Activated CD8-positive, alpha-beta memory T cell treated with anti-CD3 and anti-CD28 coated beads, Interleukin-2, amount 50 U/mL, for 4 hours (primary cell): Measurements from ENCODE around the gene DIS3L2.
"Not testable (repeated sequence)": the region's sequence is repeated elsewhere in the genome, so short reads cannot be mapped to it uniquely, and the experiment has no call there.

Experiments
- DNase-seq: peaks from one replicate; pipeline ENCODE4 v3.0.0-alpha.2; 2020

DIS3L2 gene

DNA sequence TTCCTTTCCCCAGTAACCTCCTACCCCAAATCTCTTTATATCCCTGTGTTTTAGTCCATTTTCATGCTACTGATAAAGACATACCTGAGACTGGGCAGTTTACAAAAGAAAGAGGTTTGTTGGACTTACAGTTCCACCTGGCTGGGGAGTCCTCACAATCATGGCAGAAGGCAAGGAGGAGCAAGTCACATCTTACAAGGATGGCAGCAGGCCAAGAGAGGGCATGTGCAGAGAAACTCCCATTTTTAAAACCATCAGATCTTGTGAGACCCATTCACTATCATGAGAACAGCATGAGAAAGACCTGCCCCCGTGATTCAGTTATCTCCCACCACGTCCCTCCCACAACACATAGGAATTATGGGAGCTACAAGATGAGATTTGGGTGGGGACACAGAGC is 352.1 kb downstream of the DIS3L2 start:
- DNase-seq: not testable (repeated sequence)

DNA sequence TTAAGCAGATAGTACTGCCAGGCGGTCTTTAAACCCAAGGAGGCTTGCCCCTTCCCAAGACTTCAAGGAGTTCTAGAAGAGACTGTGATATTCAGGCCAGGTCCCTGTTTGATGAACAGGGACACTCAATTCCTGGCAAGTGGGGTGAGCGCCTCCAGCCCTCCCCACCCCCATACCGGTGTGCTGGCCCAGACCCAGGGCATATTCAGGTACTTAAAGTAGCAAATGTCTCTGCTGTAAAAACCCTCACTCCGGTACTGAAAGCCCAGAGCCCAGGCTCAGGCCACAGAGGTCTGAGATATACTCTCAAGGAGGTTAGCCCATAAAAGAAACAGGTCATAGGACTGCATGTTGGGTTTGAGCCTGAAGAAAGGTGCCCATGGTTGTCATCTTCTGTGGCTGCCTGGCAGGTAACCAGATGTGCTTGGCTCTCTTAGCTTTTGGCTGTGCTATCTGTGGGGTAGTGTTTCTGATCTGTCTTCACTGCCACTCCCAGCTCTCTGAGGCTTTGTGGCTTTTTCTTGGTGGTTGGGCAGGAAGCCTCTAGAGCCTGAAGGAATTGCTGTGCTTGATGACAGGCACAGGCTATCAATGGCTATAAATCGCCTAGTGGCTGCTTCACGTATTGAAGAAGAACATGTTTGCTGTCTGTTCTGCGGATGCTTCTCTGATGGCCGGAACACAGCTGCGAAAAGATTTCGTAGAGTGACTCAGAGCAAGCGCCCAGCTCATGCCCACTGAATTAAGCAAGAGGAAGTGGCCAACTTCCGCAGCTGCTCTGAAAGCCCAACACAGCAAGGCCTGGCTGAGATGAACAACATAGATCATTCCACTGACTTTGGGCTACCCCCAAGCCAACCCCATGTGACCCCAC is 353.8 kb downstream of the DIS3L2 start:
- DNase-seq: peak; percentile 61

DNA sequence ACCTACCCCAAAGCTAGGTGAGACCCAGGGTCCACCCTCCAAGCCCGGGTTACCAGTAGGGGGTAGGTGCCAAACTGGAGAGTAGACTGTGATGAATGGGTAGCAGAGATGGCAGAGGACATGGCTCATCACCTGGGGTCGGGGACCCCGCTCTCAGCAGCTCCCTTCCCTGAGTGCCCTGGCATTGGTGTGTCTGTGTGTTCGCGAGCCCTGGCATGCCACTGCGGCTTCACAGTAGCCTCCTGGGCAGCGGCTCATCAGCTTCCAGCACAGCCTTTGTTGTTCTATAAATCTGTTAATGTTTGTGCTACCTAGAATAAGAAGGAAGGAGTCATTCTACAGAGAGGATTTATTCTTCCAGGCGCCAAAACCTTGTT is 354.4 kb downstream of the DIS3L2 start:
- DNase-seq: no peak

DNA sequence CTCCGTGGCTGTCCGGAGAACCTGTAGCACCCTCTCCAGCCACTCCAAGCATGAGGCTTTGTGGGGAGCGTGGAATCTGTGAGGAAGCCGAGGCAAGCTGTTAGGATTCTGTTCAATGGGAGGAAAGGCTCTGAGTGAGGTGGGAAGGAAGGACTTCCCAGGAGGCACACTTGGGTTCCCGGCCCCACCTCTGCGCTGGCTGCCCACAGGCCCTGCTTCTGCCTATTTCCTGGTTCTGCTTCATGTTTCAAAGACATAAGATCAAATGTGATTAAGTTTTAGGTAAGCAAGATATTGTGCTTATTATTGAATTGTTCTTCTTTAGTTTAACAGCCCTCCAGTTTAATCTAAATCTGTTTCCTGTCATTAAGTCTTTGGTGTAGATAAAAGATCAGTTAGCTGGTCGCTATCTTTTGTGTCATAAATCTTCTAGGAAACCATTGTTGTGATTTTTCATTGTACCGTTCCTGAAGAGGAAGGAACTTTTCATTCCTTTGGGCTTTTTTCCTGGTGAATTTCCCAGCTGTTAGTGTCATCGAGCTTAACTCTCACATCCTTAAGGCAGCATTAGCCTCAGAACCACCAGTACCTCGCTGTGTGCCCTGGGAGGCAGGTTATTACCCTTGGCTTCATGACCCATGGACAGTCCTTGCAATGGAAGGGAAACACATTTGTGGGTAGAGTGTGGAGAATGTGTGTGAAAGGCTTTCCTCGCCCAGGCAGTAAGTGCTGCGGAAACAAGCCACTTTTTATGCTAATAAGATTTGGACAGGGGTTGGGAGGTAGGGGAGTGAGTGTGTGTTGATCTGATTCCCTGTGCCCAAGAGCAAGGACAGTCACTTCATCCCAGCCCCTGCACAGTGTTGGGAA is 355.2 kb downstream of the DIS3L2 start:
- no peak for DNase-seq

DNA sequence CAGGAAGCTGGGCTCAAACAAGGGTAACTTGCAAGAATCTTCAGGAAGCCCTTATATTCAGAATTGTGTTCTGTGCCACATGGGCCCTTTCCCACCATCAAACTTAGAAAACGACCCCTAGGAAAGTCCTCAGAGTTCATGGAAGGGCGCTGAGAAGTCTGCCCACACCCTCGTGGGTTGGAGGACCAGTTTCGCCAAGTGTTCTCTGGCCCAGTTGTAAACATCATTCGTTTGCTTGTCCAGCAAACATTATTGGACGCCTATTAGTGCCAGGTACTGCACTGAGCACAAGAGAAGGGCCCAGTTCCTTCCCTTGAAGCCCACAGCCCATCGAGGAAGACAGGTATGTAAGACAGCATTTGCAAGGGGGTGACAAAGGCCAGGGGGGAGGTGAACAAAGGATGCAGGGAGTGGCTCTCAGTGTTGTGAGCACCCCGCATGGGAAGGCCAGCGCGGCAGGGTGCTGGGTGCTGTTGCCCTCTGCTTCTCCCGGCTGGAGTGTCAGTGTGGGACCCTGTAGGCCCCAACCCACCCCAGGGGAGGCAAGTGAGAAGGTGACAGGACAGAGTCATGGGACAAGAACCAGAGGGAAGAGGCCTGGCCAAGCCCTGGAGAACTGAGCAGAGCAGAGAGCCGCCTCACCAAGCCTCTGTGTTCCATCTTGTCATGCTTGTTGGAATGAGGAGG is 356.8 kb downstream of the DIS3L2 start:
- no peak for DNase-seq

DNA sequence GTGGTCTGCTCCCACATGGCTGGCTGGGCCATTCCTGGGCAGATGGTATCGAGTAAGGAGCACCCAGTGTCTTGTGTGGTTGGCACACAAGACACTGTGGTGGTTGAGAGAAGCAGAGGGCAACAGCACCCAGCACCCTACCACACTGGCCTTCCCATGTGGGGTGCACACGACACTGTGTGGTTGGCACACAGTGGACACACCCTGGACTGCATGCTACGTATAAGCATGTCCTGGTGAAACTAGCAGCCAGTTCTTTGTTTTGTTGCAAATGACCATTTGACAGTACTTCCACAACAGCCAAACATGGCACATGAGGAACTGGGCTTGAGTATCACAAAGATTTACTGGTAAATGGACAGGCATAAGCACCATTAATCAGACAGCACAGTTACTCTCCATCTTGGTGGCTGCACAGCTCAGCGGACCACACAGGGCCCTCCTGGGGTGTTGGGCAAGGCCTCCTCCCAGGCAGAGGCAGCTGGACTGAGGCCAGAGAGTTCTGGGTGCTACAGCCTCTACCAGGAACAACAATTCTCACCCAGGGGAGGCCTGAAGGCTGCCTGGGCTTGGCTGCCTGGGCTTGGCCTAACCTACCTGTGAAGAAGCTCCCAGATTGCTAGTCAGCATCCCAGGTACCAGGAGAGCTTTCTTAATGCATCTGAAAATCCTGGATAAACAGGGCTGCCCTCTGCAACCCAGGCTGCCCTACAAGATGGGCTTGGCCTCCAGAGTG is 357.7 kb downstream of the DIS3L2 start:
- no peak for DNase-seq

DNA sequence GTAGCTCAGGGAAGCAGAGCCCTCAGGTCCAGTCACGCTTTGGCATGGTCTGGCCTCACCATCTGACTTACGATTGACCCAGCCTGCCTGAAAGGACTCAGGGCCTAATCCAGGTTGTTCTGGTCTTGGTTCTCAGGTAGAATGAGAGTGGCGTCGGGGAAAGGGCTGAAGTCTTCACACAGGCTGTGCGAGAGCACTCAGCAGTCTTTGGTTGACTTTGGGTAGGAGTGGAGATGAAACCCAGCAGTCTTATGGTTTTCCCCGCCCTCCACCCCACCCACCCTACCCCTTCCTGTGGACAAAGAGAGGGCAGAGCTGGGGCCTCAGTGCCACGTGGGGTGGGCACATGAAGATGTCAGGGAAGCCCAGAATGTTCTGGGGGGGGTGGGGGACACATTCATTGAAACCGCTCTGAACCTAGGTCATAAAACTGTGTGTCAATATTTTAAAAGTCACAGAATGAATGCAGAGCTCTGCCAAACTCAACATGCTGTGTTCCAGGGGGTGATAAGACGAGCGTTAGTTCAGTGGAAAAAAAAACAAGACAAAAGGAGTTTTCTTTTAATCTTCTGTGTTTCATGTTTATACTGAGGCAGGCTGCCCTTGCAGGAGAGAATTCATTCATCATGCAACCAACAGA is 358.4 kb downstream of the DIS3L2 start:
- no peak for DNase-seq

DNA sequence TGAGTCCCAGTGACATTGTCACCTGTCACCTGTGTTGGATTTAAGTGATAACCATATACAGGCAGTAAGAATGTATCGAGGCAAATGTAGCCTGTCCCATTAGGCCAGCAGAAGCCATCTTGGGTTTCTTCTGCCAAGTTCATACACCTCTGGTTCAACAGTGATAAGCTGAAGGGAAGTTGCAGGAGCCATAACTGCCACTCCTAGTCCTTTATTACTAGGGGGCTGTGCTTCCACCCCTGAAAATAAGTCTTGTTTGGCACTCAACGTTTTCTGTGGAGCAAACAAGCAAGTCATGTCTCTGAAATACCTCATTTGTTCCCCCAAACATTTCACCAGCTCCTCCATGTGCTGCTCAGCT is 358.9 kb downstream of the DIS3L2 start:
- no peak for DNase-seq

DNA sequence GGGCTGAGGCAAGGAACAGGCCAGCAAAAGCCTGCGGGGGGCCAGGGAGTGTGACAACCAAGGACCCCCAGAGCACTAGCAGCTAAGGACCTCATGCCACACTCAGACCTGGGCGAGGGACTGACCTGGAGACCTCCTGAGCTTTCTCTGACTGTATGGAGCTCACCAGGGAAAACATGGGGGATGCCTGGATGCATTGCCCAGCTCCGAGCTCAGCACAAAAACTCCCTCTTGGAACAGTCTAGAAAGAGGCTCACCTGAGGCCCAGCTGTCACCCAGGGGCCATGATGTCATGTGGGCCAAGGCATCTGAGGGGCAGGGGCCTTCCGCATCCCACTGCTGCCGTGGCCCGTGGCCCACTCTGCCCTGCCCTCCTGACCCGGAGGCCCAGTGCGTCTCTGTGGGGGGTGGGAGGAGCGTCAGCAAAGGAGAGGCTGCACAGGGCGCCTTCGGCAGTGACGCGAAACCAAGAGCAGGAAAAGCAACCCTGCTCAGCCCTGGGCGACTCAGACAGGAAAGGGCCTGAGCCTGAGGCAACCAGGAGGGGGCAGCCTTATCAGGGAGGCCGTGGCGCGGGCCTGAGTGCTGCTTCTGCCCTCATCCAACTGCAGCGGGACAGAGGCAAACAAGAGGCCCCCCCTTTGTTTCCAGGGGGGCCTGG is 359.8 kb downstream of the DIS3L2 start:
- DNase-seq: no peak

DNA sequence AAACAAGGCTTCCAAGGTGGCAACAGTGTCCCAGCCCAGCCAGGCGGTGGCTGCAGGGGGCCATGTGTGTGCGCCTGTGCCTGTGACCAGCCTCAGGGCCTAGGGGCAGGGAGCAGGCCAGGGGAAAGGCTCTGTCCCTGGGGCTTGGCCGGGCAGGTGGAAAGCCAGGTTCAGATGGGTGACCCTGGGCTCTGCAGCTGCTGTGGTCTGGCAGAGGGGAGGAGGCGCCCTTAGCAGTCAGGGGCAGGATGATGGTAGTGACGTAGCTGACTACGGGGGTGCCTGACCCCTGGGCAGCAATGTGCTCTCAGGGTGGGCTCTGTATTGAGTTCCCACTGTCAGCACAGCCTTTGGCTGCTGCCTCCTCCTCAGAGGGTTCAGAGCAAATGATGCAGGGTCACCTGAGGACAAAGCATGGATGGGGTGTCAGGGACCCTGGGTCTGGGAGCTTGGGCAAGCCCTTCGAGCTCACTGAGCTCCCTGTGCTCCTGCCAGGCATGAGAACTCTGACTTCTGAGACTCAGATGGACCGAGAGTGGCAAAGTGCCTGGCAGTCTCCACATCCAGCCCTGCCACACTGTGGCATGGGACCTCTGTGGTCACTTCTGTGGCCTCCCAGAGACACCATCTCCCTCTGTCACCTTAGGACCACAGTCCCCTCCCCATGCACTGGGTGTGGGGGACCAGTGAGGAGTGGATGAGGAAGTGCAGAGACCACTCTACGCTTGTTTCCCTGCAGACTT is 360.5 kb downstream of the DIS3L2 start:
- DNase-seq: no peak

DNA sequence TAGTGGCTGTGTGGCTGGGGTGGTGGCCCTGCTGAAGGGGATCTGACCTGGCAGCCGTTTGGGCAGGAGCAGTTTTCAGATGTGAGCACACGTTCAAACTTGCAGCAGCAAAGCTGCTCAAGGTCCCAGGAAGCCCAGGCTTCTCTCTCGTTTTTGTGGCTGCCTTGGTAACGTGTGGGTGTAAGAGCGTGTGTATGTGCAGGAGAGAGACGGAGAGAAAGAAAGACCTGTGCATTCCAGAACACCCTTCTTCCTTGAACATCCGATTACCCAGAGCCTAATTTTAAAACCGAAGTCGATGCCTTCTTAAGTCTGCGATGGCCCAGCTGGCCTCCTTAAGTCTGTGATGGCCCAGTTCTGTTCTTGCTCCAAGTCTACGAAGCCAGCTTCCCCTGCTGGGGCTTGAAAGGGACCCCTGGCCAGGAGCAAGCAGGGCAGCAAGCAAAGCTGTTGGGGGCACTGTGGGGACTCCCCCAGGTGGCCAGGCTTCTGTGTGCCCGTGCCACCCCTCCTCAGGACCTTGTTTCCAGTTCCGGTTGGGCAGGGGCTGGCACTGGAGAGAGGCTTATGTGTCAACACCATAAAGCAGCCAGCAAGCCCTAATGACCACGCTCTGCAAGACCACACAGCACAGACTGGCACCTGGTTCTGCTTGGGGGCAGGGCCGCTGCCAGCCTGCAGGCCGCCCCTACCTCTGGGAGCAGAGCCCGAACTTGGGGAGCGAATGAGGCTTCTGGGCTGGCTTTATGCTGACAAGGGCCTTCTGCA is 361.2 kb downstream of the DIS3L2 start:
- no peak for DNase-seq

DNA sequence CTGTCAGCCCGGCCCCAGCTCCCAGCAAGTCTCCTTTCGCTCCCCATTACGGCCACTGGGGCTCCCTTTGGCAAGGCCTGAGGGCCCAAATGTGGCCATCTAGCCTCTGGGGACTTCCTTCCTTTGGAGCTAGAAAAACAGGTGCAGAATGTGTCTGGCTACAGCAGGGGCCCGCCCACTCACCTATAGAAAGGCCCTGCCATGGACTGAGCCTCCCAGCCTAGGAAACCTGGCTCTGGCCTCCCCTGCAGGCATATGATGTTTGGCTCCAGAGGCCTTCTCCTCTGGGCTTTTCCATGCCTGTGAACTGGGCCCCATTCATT is 361.8 kb downstream of the DIS3L2 start:
- no peak for DNase-seq

DNA sequence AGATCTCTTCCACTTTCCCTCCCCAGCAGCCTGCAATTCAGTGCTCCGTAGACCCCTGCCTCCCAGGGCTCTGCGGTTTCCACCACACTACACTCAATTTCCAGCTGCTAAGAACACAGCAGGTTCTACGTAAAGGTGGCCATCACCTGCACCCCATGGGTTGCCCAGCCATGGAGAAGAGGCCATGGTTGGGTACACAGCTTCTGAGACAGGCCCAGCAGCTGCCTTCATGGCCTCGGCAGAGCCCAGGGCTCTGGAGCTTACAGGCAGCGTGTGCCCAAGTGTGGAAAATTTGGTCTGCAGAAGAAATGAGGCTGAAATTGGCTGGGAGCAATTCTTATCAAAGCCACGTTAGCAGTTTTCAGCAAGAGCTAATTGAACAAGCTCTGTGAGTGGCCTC is 362.5 kb downstream of the DIS3L2 start:
- DNase-seq: not testable (repeated sequence)

DNA sequence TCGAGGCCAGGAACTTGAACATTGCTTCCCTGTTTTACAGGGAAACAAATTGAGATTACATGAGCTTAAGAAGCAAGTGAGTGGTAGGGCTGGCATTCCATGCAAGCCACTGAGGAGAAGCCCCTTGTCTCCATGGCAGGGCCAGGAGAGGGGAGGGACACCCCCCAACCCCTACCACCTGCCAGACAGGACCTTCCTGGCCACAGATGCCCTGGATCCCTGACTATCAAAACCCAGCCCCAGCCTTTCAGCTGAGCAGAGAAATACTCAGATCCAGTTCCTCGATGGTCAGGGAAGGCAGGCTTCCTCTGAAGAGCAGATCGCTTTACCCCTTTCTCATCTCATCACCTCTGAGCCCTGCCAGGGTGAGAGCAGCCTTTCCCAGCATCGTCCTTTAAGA is 363.3 kb downstream of the DIS3L2 start:
- DNase-seq: no peak

DNA sequence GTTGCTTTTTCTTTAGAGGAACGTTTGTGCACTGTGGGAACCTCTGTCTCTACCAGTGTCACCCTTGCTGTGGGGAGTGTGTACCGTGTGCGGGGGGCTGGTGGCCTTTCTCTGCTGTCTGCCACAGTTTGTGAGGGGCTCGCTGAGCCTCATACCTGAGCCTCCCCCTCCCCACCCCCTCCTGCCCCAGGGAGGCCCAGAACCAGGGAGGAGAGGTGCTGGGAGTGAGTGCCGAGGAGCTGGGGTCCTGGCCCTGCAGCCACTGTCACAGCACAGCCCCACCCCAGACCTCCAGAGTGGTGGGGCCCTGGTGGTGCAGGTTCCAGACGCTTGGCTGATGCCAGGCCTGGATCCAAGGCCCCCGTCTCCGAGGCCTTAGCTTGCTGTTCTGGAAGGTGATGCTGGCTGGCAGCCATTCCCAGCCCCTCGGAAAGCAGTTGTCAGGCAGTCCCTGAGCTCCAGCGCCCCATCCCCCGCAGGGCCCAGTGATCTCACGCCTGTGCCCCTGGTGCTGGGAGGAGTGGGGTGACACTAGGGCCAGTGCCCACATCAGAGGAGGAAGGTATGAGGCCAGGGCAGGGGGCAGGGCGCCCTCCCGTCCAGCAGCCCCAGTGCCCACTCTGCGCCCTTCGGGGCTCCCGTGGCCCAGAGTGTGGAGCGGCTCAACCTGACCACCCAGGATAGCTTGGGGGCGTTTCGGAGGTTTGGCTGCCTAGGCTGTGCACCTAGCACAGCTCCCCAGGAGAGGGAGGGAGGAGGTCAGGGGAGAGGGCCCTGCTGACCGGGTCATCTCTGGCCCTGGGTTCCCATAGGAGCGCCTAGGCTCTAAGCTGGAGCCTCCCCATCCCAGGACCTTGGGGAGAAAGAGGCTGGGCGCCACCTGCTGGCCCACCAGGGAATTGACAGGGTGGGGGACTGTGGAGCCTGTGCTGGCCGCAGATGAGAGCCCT is 364.1 kb downstream of the DIS3L2 start:
- DNase-seq: peak; percentile 58

DNA sequence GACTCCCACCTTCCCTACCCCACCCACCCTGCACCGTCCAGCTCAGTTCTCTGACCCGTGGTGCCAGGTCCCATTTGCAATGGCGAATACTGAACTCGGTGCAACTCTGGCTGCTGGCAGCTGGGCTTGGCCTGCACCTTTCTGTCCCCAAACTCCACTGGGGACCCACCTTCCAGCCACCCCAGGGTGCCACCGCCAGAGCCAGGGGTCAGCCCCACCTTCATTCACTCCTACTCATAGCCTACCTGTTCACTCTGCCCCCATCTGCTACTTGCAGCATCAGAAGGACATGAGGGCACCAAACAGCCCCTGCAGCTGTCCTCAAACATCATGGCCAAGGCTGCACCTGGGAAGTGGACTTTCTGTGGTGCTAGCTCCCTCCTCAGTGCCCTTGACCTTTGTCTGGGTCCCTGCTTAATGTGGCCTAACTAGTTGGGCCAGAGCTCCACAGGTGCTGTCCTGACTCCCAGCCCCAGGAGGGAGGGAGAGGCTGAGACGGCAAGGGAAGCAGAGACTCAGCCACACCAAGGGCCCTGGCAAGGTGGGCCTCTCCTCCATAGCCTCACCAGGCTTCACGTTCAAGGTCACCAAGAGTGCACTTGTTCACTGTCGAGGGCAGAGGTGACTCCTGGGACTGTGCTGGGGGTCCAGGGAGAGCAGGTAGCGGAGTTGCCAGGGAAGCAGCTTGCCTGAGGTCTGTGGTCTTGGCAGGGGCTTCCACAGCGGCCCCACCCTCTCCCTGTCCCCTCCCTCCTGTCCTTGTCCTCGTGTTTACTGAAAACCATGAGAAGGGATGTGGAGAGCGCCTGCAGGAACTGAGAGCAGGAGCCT is 365.0 kb downstream of the DIS3L2 start:
- not testable (repeated sequence) for DNase-seq

DNA sequence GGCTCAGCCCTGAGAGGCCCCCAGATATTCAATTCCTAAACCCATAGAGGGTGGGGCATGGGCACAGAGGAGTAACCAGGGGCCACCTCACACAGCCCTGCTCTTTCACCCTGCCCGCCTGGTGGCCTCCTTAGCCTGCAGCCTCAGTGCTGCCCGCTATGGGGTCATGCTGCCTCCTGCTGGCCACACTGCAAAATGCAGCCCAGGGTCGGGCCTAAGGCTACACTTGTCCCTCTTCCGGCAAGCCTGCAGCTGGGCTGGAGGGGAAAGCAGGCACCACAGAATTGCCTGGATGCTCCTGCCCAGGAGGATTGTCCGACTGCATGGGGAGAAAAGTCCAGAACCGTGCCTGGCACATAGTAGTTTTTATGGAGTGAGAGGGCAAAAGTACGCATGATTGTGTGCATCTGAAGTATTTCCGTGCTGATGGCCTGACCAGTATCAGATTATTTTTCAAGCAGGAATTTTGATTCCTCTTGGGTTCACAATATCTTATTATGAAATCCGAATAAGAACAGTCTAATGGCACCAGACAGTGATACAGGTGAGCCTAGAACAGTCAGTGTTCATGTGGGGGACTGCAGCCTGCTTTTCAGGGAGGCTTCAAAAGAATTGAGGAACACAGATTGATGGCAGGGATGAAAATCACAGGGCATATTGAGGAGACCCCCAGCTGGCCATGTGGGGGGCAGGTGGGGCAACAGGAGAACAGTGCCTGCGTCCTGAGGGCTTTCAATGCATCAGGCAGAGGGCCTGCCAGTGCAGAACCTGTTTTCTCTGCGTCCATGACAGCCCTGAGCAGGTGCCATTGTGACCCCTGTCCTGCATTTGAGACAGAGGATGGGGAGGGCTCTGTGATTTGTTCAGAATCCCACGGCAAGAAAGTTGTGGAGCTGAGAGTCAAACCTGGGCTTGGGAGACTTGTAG is 365.9 kb downstream of the DIS3L2 start:
- DNase-seq: peak; percentile 88
